ENCODE results near the gene GRK1. TPM values are rescaled to one million over a fixed set of nuclear protein-coding genes. Genes with fewer than 3 reads are reported as not detected.
"Not testable (repeated sequence)": the region's sequence is repeated elsewhere in the genome, so short reads cannot be mapped to it uniquely, and the experiment has no call there.

Gene GRK1
- not detected in 2 replicates for total RNA-seq (2014; rRNA removed)
- 0.02 TPM for polyA plus RNA-seq (2012)

- DNase-seq (ENCODE audit: low read depth) = no peak
These were observed at the start of gene GRK1 for GRCh38 chr13:113666951-113667701. Gene GRK1, plus strand, starts transcription at chr13:113667219. Its CDS starts 168 bp downstream, at chr13:113667387.

- DNase-seq (ENCODE audit: low read depth) = no peak
These were observed 49.1 kb upstream of the GRK1 start for GRCh38 chr13:113617961-113618360.

- no peak for DNase-seq (ENCODE audit: low read depth)
These were observed 48.6 kb upstream of the GRK1 start for GRCh38 chr13:113618455-113618854.

- no peak for DNase-seq (ENCODE audit: low read depth)
These were observed 46.8 kb upstream of the GRK1 start for GRCh38 chr13:113620036-113620796.

- no peak for DNase-seq (ENCODE audit: low read depth)
These were observed 46.0 kb upstream of the GRK1 start for GRCh38 chr13:113621046-113621445.

GRCh38 chr13:113621498-113621897 is 45.5 kb upstream of the GRK1 start:
- peak; percentile 23 for DNase-seq (ENCODE audit: low read depth)

- DNase-seq (ENCODE audit: low read depth) = not testable (repeated sequence)
These were observed 45.0 kb upstream of the GRK1 start for GRCh38 chr13:113621986-113622550.

GRCh38 chr13:113622791-113623490 is 44.1 kb upstream of the GRK1 start:
- no peak for DNase-seq (ENCODE audit: low read depth)

GRCh38 chr13:113623491-113624234 is 43.4 kb upstream of the GRK1 start:
- DNase-seq (ENCODE audit: low read depth) = no peak

- DNase-seq (ENCODE audit: low read depth) = no peak
These were observed 42.8 kb upstream of the GRK1 start for GRCh38 chr13:113624235-113624587.

GRCh38 chr13:113624640-113625304 is 42.2 kb upstream of the GRK1 start:
- DNase-seq (ENCODE audit: low read depth) = not testable (repeated sequence)

GRCh38 chr13:113625965-113626721 is 40.9 kb upstream of the GRK1 start:
- DNase-seq (ENCODE audit: low read depth) = peak; percentile 24

- DNase-seq (ENCODE audit: low read depth) = no peak
These were observed 39.9 kb upstream of the GRK1 start for GRCh38 chr13:113627136-113627535.

GRCh38 chr13:113628291-113629270 is 38.4 kb upstream of the GRK1 start:
- DNase-seq (ENCODE audit: low read depth) = no peak

GRCh38 chr13:113629866-113630265 is 37.2 kb upstream of the GRK1 start:
- DNase-seq (ENCODE audit: low read depth) = no peak

GRCh38 chr13:113630296-113630695 is 36.7 kb upstream of the GRK1 start:
- no peak for DNase-seq (ENCODE audit: low read depth)

- DNase-seq (ENCODE audit: low read depth) = no peak
These were observed 36.2 kb upstream of the GRK1 start for GRCh38 chr13:113630804-113631203.

- no peak for DNase-seq (ENCODE audit: low read depth)
These were observed 35.5 kb upstream of the GRK1 start for GRCh38 chr13:113631341-113632095.
